NCI-H2171 (cell line): ENCODE results near the gene RBBP8.
"Not testable (repeated sequence)": the region's sequence is repeated elsewhere in the genome, so short reads cannot be mapped to it uniquely, and the experiment has no call there.

Source experiments
- DNase-seq: peaks from one replicate; lab custom pipeline; 2025; lab: John Stamatoyannopoulos, UW

RBBP8 gene

GRCh38 chr18:22946217-22946616, 13.1 kb downstream of the RBBP8 start:
- DNase-seq: no peak

- no peak for DNase-seq
Observed at GRCh38 chr18:22946846-22947245, 13.7 kb downstream of the RBBP8 start.

DNA sequence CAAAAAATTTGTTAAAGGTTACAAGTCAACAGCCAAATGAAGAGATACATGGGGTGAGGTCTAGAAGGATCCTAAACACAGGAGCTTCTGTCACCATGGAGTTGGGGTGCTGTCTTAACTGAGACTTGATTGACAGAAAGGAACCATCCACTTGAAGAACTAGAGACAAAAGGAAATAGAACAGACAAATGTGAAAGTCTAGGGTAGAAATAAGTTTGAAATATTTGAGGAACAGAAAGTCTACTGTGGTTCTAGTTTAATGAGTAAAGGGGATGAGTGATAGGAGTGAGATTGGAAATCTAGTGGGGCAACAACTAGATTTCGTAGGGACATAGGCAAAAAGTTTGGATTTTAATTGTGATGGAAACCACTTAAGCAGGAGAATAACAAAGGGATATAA, 18.7 kb downstream of the RBBP8 start:
- no peak for DNase-seq

DNA sequence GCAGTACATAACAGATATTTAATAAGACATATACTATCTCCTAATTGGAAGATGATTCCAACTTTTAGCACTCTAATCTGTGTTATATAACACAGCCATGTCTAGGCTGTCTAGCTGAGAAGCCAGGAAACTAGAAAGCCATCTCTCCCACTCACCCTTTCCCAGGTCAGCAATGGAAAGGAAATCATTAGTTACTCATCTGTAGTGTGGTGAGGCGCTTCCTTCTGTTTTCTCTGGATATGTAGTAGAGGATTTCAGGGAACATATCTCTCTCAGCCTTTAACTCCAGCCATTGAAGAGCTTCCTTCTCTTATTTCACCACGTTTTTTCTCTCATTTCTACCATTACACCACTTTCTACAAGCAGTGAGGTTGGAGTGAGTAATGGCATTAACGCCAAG, 19.4 kb downstream of the RBBP8 start:
- DNase-seq: no peak

DNA sequence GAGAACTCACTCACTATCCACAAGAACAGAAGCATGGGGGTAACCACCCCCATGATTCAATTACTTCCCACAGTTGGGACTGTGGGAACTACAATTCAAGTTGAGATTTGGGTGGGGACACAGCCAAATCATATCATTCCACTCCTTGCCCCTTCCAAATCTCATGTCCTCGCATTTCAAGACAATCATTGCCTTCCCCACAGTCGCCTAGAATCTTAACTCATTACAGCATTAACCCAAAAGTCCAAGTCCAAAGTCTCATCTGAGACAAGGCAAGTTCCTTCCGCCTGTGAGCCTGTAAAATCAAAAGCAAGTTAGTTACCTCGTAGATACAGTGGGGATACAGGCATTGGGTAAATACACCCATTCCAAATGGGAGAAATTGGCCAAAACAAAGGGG, 20.9 kb downstream of the RBBP8 start:
- DNase-seq: not testable (repeated sequence)

- no peak for DNase-seq
Observed at GRCh38 chr18:22956226-22956625, 23.1 kb downstream of the RBBP8 start.

GRCh38 chr18:22961156-22961555, 28.0 kb downstream of the RBBP8 start:
- DNase-seq: no peak

- no peak for DNase-seq
Observed at GRCh38 chr18:22962004-22962403, 28.9 kb downstream of the RBBP8 start.

DNA sequence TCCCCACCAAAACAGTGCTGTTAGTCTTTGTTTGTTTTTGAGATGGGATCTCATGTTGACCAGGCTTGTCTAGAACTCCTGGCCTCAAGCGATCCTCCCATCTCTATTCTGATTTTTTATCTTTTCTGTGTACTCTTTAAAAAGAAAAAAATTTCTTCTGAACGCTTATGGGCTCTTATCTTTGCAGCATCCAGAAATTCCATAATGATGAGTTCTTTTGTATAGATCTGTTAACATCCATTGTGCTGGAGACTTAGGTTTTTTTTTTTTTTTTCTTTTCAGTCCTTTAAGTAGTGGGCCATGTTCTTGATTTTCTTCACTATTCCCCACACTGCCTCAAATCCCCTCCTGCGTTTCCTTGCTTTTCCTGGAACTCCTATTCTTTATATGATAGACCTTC, 31.0 kb downstream of the RBBP8 start:
- DNase-seq: no peak

GRCh38 chr18:22964722-22965121, 31.6 kb downstream of the RBBP8 start:
- DNase-seq: no peak

GRCh38 chr18:22971038-22971437, 37.9 kb downstream of the RBBP8 start:
- no peak for DNase-seq

DNA sequence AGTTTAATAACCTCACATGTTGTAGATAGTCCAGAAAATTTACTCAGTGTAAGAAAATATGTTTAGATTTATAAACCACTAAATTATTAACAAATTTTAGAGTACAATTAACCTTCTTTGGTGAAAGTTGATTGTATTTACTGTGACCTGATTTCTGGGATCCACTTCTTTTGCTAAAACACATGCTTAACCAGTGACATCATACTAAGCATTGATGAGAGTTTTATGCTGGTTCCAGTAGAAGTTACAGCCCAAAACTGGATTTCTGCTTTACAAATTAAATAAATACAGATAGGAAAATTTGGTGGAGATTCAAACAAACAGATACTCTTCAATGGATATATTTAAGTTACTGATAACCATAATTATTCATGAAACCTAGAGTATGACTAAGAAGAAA, 40.9 kb downstream of the RBBP8 start:
- DNase-seq: no peak

- DNase-seq: no peak
Observed at GRCh38 chr18:22974707-22975106, 41.6 kb downstream of the RBBP8 start.

- DNase-seq: no peak
Observed at GRCh38 chr18:22975508-22975907, 42.4 kb downstream of the RBBP8 start.

GRCh38 chr18:22977847-22978701, 44.9 kb downstream of the RBBP8 start:
- DNase-seq: no peak

DNA sequence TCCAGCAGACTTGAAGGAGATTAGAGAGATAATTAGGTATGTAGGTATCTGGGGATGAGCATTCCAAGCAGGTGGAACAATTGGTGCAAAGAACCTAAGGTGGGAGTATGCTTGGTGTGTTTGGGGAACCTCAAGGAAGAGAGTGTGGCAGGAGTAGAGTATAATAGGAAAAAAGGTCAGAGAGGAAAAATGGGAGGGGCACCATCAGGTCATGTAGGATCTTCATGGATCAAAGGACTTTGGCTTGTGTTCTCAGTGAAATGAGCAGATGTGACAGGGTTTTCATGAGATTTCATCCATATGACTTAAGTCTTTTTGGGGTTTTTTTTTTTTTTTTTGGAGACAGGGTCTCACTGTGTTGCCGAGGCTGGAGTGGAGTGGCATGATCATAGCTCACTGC, 47.3 kb downstream of the RBBP8 start:
- no peak for DNase-seq

GRCh38 chr18:22981274-22982133, 48.4 kb downstream of the RBBP8 start:
- no peak for DNase-seq

DNA sequence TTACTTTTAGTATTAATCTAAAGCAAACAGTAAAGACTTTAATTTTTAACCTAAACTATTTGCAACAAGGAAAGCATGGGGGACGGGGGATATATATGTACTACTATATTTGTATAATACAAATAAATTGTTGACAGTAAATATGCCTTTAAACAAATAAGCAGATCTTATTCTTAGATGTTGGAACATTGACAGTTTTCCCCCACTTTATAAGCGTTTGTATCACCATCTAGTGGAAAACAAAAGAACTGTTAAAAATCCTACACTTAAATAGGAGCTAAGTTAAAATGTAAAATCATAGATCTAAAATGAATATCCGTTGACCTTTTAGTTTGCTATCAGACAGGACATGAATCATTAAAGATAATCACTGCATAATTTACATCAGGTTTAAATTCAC, 50.0 kb downstream of the RBBP8 start:
- DNase-seq: no peak

DNA sequence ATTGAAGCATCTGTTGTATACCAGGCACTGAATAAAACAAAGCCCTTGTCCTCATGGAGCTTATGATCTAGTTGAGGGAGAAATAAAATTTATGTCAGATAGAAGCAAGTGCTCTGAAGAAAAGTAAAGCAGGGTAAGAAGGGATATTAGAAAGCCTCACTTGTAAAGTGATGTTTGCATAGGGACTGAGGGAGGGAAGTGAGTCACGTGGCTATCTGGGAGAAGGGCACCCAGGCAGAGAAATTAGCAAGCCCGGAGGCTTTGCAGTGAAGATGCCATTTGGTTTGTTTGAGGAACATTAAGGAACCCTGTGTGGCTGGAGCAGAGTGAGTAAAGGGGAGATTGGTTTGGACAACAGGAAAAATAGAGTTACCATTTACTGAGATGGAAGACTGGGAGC, 52.1 kb downstream of the RBBP8 start:
- no peak for DNase-seq

GRCh38 chr18:22987547-22988189, 54.5 kb downstream of the RBBP8 start:
- DNase-seq: no peak

- DNase-seq: no peak
Observed at GRCh38 chr18:22988208-22988607, 55.1 kb downstream of the RBBP8 start.

GRCh38 chr18:22998344-22998743, 65.2 kb downstream of the RBBP8 start:
- no peak for DNase-seq

DNA sequence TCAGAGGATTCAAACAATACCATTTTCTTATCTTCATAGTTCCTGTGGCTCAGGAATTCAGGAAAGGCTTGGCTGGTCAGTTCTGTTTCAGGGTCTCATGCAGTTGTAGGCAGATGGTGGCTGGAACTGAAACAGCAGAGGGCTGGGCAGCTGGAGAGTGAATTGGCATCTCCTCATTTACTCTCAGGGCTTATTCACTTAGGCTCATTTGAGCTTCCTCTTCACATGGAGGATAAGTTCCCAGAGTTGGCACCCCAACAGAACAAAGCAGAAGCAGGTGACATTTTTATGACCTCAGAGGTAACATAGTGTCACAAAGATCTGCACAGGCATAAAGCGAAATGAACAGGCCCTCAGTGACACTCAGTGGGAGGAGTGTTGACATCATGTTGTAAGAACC, 66.1 kb downstream of the RBBP8 start:
- DNase-seq: no peak
